ENCODE data around the gene SYT15B. TPM values are rescaled to one million over a fixed set of nuclear protein-coding genes. Genes with fewer than 3 reads are reported as not detected.
"Not testable (repeated sequence)": the region's sequence is repeated elsewhere in the genome, so short reads cannot be mapped to it uniquely, and the experiment has no call there.

Gene SYT15B
- total RNA-seq, result not detected

DNA sequence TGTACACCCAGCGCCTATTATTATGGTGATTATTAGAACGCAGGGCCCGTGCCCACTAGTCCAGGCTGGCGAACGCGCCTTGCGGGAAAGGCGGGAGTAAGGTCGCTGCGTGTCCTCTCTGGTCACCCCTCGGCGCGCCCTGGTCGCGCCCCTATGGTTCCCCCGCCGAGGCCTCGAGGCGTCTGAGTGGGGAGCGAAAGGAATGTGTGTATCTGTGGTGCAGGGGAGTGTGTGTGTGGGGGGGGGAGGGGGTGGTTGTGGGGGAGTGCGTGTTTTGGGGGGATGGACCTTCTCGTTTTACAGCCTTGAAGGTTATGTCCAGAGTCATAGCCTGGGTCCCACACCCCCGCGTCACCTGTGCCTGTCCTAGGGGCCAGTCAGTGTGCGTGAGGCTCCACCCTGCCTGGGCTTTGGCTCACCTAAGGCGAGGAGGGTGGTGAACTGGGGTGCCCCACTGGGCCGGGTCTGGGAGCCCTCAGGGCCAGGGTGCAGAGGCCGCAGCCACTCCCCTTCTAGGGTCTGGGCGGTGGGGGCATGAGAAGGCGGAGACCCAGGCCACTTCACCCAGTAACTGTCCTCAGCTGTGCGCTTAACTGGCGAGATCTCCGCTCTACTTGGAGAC is at the start of gene SYT15B:
TSS of gene SYT15B (minus strand) at position 39 of the 622 bp plus-strand sequence. CDS start 952 bp downstream, outside the sequence.
- not testable (repeated sequence) for H3K9me3 Mint-ChIP-seq; H3K4me3 Mint-ChIP-seq; H3K27ac Mint-ChIP-seq; H3K27me3 Mint-ChIP-seq; ATAC-seq; H3K4me1 Mint-ChIP-seq (ENCODE audit: low read depth in 2 of 2); H3K36me3 Mint-ChIP-seq; DNase-seq (ENCODE audit: low spot score)

DNA sequence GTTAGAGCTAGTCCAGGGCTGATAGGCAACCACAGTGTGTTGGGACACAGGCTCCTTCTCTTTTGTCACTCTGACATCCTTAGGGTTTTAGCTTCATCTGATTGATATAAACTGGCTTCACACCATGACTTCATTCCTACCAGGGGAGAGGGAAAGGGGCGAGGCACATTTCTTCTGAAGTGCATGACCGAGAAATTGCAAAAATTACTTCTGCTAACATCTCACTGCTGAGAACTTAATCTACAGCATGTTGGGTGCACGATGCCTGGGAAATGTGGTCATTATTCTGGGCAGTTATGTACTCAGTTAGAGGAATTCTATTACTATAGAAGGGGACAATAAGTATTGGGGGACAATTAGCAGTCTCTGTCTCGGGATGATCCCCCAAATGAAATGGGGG is 16.2 kb upstream of the SYT15B start:
- H3K27ac Mint-ChIP-seq; H3K4me3 Mint-ChIP-seq; ATAC-seq; DNase-seq (ENCODE audit: low spot score); H3K4me1 Mint-ChIP-seq (ENCODE audit: low read depth in 2 of 2); H3K27me3 Mint-ChIP-seq; H3K9me3 Mint-ChIP-seq; H3K36me3 Mint-ChIP-seq: not testable (repeated sequence)

GRCh38 chr10:47775361-47776231 is 12.2 kb upstream of the SYT15B start:
- H3K4me1 Mint-ChIP-seq (ENCODE audit: low read depth in 2 of 2); H3K36me3 Mint-ChIP-seq; DNase-seq (ENCODE audit: low spot score); H3K9me3 Mint-ChIP-seq; ATAC-seq; H3K27me3 Mint-ChIP-seq; H3K4me3 Mint-ChIP-seq; H3K27ac Mint-ChIP-seq: not testable (repeated sequence)

- H3K36me3 Mint-ChIP-seq; H3K4me3 Mint-ChIP-seq; H3K4me1 Mint-ChIP-seq (ENCODE audit: low read depth in 2 of 2); H3K27ac Mint-ChIP-seq; DNase-seq (ENCODE audit: low spot score); H3K27me3 Mint-ChIP-seq; H3K9me3 Mint-ChIP-seq; ATAC-seq: not testable (repeated sequence)
Measured at GRCh38 chr10:47770745-47771144, 7.4 kb upstream of the SYT15B start.

- not testable (repeated sequence) for H3K36me3 Mint-ChIP-seq; H3K4me1 Mint-ChIP-seq (ENCODE audit: low read depth in 2 of 2); H3K27ac Mint-ChIP-seq; DNase-seq (ENCODE audit: low spot score); ATAC-seq; H3K9me3 Mint-ChIP-seq; H3K4me3 Mint-ChIP-seq; H3K27me3 Mint-ChIP-seq
Measured at GRCh38 chr10:47768578-47769115, 5.3 kb upstream of the SYT15B start.

DNA sequence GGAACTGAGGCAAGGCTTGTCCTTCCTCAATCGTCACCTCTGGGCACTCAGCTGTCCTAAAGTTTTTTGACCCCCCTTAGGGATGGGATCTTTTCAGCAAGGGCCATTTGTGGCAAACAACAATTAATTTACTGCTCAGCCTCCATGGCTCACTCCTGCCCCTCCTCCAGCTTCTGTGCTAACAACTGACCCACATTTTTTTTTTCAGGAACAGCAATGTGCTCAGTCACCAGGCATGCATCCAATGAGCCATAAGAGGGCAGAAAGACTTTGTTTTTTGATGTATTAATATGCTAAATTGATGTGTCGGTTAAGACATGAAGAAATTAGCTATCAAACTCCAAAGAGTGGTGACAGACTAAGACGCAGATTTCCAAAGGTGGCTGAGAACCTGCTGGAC is 4.7 kb upstream of the SYT15B start:
- not testable (repeated sequence) for H3K4me3 Mint-ChIP-seq; ATAC-seq; DNase-seq (ENCODE audit: low spot score); H3K27ac Mint-ChIP-seq; H3K27me3 Mint-ChIP-seq; H3K36me3 Mint-ChIP-seq; H3K9me3 Mint-ChIP-seq; H3K4me1 Mint-ChIP-seq (ENCODE audit: low read depth in 2 of 2)

GRCh38 chr10:47767236-47767635 is 3.8 kb upstream of the SYT15B start:
- not testable (repeated sequence) for ATAC-seq; H3K27me3 Mint-ChIP-seq; H3K4me1 Mint-ChIP-seq (ENCODE audit: low read depth in 2 of 2); H3K9me3 Mint-ChIP-seq; H3K27ac Mint-ChIP-seq; H3K4me3 Mint-ChIP-seq; DNase-seq (ENCODE audit: low spot score); H3K36me3 Mint-ChIP-seq

DNA sequence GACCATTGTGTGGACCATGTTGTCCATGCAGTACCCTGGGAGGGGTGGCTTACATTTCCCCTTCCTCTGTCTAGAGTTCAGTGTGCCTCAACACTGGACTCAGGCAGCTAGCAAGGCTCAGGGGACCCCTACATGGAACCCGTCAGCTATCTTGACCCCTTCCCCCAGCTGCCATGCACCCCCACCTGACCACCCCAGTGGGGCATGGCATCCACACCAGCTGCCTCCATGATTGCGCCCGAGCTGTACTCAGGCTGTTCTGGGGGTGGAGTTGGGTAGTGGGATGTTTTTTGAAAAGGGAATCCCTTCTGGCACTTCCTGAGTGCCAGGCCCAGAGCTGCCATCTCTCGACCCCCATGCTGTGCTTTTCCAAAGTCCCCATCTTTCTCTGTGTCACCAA is 1.8 kb upstream of the SYT15B start:
- not testable (repeated sequence) for H3K27ac Mint-ChIP-seq; H3K4me1 Mint-ChIP-seq (ENCODE audit: low read depth in 2 of 2); ATAC-seq; H3K36me3 Mint-ChIP-seq; H3K9me3 Mint-ChIP-seq; H3K27me3 Mint-ChIP-seq; DNase-seq (ENCODE audit: low spot score); H3K4me3 Mint-ChIP-seq

DNA sequence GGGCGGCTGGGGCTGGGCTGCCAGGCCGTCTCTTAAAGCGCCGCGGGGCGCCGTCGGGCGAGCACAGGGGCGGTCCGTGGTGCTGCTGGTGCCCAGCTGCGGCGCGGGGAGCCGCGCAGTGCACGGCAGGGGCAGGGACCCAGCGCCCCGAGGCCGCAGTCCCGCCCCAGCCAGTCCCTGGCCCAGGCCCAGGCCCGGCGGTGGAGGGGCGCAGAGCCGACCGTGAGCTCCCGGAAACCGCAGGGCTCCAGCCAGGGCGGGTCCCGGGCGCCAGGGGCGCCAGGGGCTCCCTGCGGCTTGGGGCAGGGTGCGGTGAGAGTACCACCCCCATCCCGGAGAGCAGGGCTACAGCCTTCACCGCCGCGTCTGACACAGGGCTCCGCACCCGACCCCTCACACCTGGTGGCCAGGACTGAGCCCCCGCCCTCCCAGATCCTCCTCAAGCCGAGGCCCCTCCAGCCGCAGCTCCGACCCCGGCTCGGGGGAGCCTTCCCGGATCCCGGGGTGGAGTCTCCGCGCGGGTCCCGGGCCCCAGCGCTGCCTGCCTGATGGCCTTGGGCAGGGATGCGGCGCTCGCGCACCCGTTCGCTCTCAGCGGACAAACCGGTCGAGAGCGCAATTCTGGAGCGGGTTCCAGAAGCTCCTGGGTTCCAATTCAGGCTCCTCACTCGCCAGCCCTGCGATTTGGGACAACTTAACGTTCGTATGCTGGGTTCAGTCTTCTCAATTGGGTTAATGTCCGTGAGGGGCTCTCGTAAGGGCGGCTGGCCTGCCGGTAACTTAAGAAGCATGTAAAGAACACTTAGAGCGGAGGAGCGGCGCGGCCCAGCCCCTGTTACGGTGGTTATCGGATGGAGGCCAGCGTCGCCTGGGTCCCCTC is 478 bp downstream of the SYT15B start:
- not testable (repeated sequence) for H3K27me3 Mint-ChIP-seq; H3K4me1 Mint-ChIP-seq (ENCODE audit: low read depth in 2 of 2); H3K36me3 Mint-ChIP-seq; H3K9me3 Mint-ChIP-seq; ATAC-seq; H3K4me3 Mint-ChIP-seq; DNase-seq (ENCODE audit: low spot score); H3K27ac Mint-ChIP-seq

- ATAC-seq; DNase-seq (ENCODE audit: low spot score); H3K9me3 Mint-ChIP-seq; H3K27ac Mint-ChIP-seq; H3K4me1 Mint-ChIP-seq (ENCODE audit: low read depth in 2 of 2); H3K4me3 Mint-ChIP-seq; H3K36me3 Mint-ChIP-seq; H3K27me3 Mint-ChIP-seq: not testable (repeated sequence)
Measured at GRCh38 chr10:47758855-47759254, 4.5 kb downstream of the SYT15B start.

DNA sequence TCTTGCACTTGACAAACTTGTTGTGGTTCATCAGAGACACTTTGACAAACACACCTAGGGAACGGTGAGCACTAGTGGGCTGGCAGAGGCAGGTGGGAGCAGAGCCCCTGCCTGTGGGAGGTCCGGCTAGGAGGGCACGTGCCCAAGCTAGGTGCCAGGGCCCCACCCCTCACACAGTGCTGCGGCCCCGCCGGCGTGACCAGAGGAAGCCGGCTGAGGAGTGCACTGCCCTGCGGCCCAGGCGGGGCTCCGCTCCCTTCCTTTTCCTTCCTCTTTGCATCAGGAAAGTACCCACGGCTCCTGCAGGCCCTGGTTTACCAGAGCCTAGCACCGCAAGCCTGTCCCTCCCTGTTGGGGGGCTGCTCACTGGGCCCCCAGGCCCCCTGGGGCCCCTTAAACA is 7.2 kb downstream of the SYT15B start:
- H3K27me3 Mint-ChIP-seq; ATAC-seq; DNase-seq (ENCODE audit: low spot score); H3K9me3 Mint-ChIP-seq; H3K4me1 Mint-ChIP-seq (ENCODE audit: low read depth in 2 of 2); H3K27ac Mint-ChIP-seq; H3K4me3 Mint-ChIP-seq; H3K36me3 Mint-ChIP-seq: not testable (repeated sequence)

- H3K36me3 Mint-ChIP-seq; H3K27ac Mint-ChIP-seq; H3K4me3 Mint-ChIP-seq; H3K27me3 Mint-ChIP-seq; ATAC-seq; H3K9me3 Mint-ChIP-seq; DNase-seq (ENCODE audit: low spot score); H3K4me1 Mint-ChIP-seq (ENCODE audit: low read depth in 2 of 2): not testable (repeated sequence)
Measured at GRCh38 chr10:47753871-47754270, 9.5 kb downstream of the SYT15B start.

DNA sequence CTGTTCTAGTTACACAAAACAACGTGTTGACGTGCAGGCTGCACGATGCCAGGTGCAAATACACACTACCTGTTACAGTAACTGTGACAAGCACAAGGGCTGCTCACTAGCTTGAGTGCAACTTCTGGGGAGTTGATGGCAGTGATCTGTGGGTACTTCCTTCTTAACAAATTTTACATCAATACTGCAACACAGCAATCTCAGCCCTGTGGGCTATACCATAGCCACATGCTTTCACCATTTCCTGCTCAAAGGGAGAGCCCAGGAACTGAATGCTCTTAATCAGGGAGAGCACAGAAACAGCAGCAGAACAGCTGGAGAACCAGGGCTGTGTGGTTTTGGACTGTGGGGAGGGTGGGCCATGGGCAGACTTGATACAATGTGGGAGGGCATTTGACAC is 10.2 kb downstream of the SYT15B start:
- ATAC-seq, result peak; percentile 75 to 76
- H3K4me1 Mint-ChIP-seq (ENCODE audit: low read depth in 2 of 2); H3K27me3 Mint-ChIP-seq; H3K9me3 Mint-ChIP-seq; DNase-seq (ENCODE audit: low spot score); H3K4me3 Mint-ChIP-seq; H3K27ac Mint-ChIP-seq; H3K36me3 Mint-ChIP-seq: not testable (repeated sequence)

GRCh38 chr10:47751821-47752220 is 11.6 kb downstream of the SYT15B start:
- H3K36me3 Mint-ChIP-seq; H3K4me1 Mint-ChIP-seq (ENCODE audit: low read depth in 2 of 2); H3K9me3 Mint-ChIP-seq; DNase-seq (ENCODE audit: low spot score); H3K27me3 Mint-ChIP-seq; H3K27ac Mint-ChIP-seq; H3K4me3 Mint-ChIP-seq; ATAC-seq: not testable (repeated sequence)

Data from natural killer cell treated with Interleukin-12 subunit alpha and Interleukin-12 subunit beta and Interleukin-15 and Interleukin-18, amount 100 ng/mL, for 72 hours (primary cell).